ENCODE results near the gene LAMA5.

The LAMA5 gene

GRCh38 chr20:62293111-62293784 is 73.9 kb downstream of the LAMA5 start:
- peaks cover 39 to 57% of the 10 kb centered on the region in 2 donors for H3K36me3 ChIP-seq (ENCODE audit: control insufficient read depth in 2 of 2, insufficient read depth in 2 of 2, low read length in 2 of 2)
- H3K9me3 ChIP-seq (ENCODE audit: control insufficient read depth in 2 of 2, low read length in 2 of 2), result no peaks in the 10 kb centered on the region
- H3K27ac ChIP-seq (ENCODE audit: low read depth in 2 of 2, low read length in 2 of 2), result no peak overlapping the region
- no peaks in the 10 kb centered on the region for H3K27me3 ChIP-seq (ENCODE audit: control insufficient read depth in 2 of 2, insufficient read depth in 2 of 2, low read length in 2 of 2)
- H3K4me1 ChIP-seq (ENCODE audit: control insufficient read depth in 2 of 2, insufficient read depth in 2 of 2, low read length in 2 of 2), result no peaks in the 10 kb centered on the region
- H3K4me3 ChIP-seq (ENCODE audit: low read length in 2 of 2), result no peak overlapping the region
- no peak overlapping the region for H3K9ac ChIP-seq (ENCODE audit: low read depth in 1 of 2, low read length in 2 of 2)

- Histone ChIP-seq H3K9ac (ENCODE audit: low read depth in 1 of 2, low read length in 2 of 2) (no peak overlapping the region), H3K4me3 (ENCODE audit: low read length in 2 of 2) (no peak overlapping the region), H3K4me1 (ENCODE audit: control insufficient read depth in 2 of 2, insufficient read depth in 2 of 2, low read length in 2 of 2) (no peaks in the 10 kb centered on the region), H3K27me3 (ENCODE audit: control insufficient read depth in 2 of 2, insufficient read depth in 2 of 2, low read length in 2 of 2) (no peaks in the 10 kb centered on the region), H3K9me3 (ENCODE audit: control insufficient read depth in 2 of 2, low read length in 2 of 2) (no peaks in the 10 kb centered on the region), H3K36me3 (ENCODE audit: control insufficient read depth in 2 of 2, insufficient read depth in 2 of 2, low read length in 2 of 2) (peaks cover 44 to 56% of the 10 kb centered on the region in 2 donors), H3K27ac (ENCODE audit: low read depth in 2 of 2, low read length in 2 of 2) (no peak overlapping the region)
These were observed 75.0 kb downstream of the LAMA5 start for GRCh38 chr20:62292108-62292507.

- Histone ChIP-seq H3K4me1 (ENCODE audit: control insufficient read depth in 2 of 2, insufficient read depth in 2 of 2, low read length in 2 of 2) (no peaks in the 10 kb centered on the region), H3K4me3 (ENCODE audit: low read length in 2 of 2) (no peak overlapping the region), H3K27me3 (ENCODE audit: control insufficient read depth in 2 of 2, insufficient read depth in 2 of 2, low read length in 2 of 2) (no peaks in the 10 kb centered on the region), H3K9me3 (ENCODE audit: control insufficient read depth in 2 of 2, low read length in 2 of 2) (no peaks in the 10 kb centered on the region), H3K27ac (ENCODE audit: low read depth in 2 of 2, low read length in 2 of 2) (no peak overlapping the region), H3K9ac (ENCODE audit: low read depth in 1 of 2, low read length in 2 of 2) (no peak overlapping the region), H3K36me3 (ENCODE audit: control insufficient read depth in 2 of 2, insufficient read depth in 2 of 2, low read length in 2 of 2) (peaks cover 44 to 55% of the 10 kb centered on the region in 2 donors)
These were observed 75.7 kb downstream of the LAMA5 start for GRCh38 chr20:62291251-62292066.

GRCh38 chr20:62289898-62290297 is 77.2 kb downstream of the LAMA5 start:
- H3K4me3 ChIP-seq (ENCODE audit: low read length in 2 of 2), result no peak overlapping the region
- peaks cover 38 to 53% of the 10 kb centered on the region in 2 donors for H3K36me3 ChIP-seq (ENCODE audit: control insufficient read depth in 2 of 2, insufficient read depth in 2 of 2, low read length in 2 of 2)
- no peak overlapping the region for H3K27ac ChIP-seq (ENCODE audit: low read depth in 2 of 2, low read length in 2 of 2)
- no peaks in the 10 kb centered on the region for H3K4me1 ChIP-seq (ENCODE audit: control insufficient read depth in 2 of 2, insufficient read depth in 2 of 2, low read length in 2 of 2)
- no peak overlapping the region for H3K9ac ChIP-seq (ENCODE audit: low read depth in 1 of 2, low read length in 2 of 2)
- H3K9me3 ChIP-seq (ENCODE audit: control insufficient read depth in 2 of 2, low read length in 2 of 2), result no peaks in the 10 kb centered on the region
- no peaks in the 10 kb centered on the region for H3K27me3 ChIP-seq (ENCODE audit: control insufficient read depth in 2 of 2, insufficient read depth in 2 of 2, low read length in 2 of 2)

GRCh38 chr20:62289131-62289530 is 78.0 kb downstream of the LAMA5 start:
- no peaks in the 10 kb centered on the region for H3K27me3 ChIP-seq (ENCODE audit: control insufficient read depth in 2 of 2, insufficient read depth in 2 of 2, low read length in 2 of 2)
- H3K4me1 ChIP-seq (ENCODE audit: control insufficient read depth in 2 of 2, insufficient read depth in 2 of 2, low read length in 2 of 2), result no peaks in the 10 kb centered on the region
- H3K9me3 ChIP-seq (ENCODE audit: control insufficient read depth in 2 of 2, low read length in 2 of 2), result no peaks in the 10 kb centered on the region
- no peak overlapping the region for H3K9ac ChIP-seq (ENCODE audit: low read depth in 1 of 2, low read length in 2 of 2)
- H3K4me3 ChIP-seq (ENCODE audit: low read length in 2 of 2), result no peak overlapping the region
- peaks cover 32 to 51% of the 10 kb centered on the region in 2 donors for H3K36me3 ChIP-seq (ENCODE audit: control insufficient read depth in 2 of 2, insufficient read depth in 2 of 2, low read length in 2 of 2)
- no peak overlapping the region for H3K27ac ChIP-seq (ENCODE audit: low read depth in 2 of 2, low read length in 2 of 2)

- no peaks in the 10 kb centered on the region for H3K4me1 ChIP-seq (ENCODE audit: control insufficient read depth in 2 of 2, insufficient read depth in 2 of 2, low read length in 2 of 2)
- H3K9ac ChIP-seq (ENCODE audit: low read depth in 1 of 2, low read length in 2 of 2), result no peak overlapping the region
- no peaks in the 10 kb centered on the region for H3K9me3 ChIP-seq (ENCODE audit: control insufficient read depth in 2 of 2, low read length in 2 of 2)
- no peak overlapping the region for H3K27ac ChIP-seq (ENCODE audit: low read depth in 2 of 2, low read length in 2 of 2)
- no peaks in the 10 kb centered on the region for H3K27me3 ChIP-seq (ENCODE audit: control insufficient read depth in 2 of 2, insufficient read depth in 2 of 2, low read length in 2 of 2)
- H3K4me3 ChIP-seq (ENCODE audit: low read length in 2 of 2), result no peak overlapping the region
- H3K36me3 ChIP-seq (ENCODE audit: control insufficient read depth in 2 of 2, insufficient read depth in 2 of 2, low read length in 2 of 2), result peaks cover 33 to 51% of the 10 kb centered on the region in 2 donors
These were observed 78.5 kb downstream of the LAMA5 start for GRCh38 chr20:62288535-62289105.

- Histone ChIP-seq H3K9ac (ENCODE audit: low read depth in 1 of 2, low read length in 2 of 2) (no peak overlapping the region), H3K36me3 (ENCODE audit: control insufficient read depth in 2 of 2, insufficient read depth in 2 of 2, low read length in 2 of 2) (peaks cover 40 to 52% of the 10 kb centered on the region in 2 donors), H3K27ac (ENCODE audit: low read depth in 2 of 2, low read length in 2 of 2) (no peak overlapping the region), H3K9me3 (ENCODE audit: control insufficient read depth in 2 of 2, low read length in 2 of 2) (no peaks in the 10 kb centered on the region), H3K27me3 (ENCODE audit: control insufficient read depth in 2 of 2, insufficient read depth in 2 of 2, low read length in 2 of 2) (no peaks in the 10 kb centered on the region), H3K4me1 (ENCODE audit: control insufficient read depth in 2 of 2, insufficient read depth in 2 of 2, low read length in 2 of 2) (no peaks in the 10 kb centered on the region), H3K4me3 (ENCODE audit: low read length in 2 of 2) (no peak overlapping the region)
These were observed 79.2 kb downstream of the LAMA5 start for GRCh38 chr20:62287759-62288534.

- H3K9ac ChIP-seq (ENCODE audit: low read depth in 1 of 2, low read length in 2 of 2), result no peak overlapping the region
These were observed 80.0 kb downstream of the LAMA5 start for GRCh38 chr20:62287129-62287528.

GRCh38 chr20:62286493-62287064 is 80.5 kb downstream of the LAMA5 start:
- Histone ChIP-seq H3K9me3 (ENCODE audit: control insufficient read depth in 2 of 2, low read length in 2 of 2) (no peaks in the 10 kb centered on the region), H3K4me1 (ENCODE audit: control insufficient read depth in 2 of 2, insufficient read depth in 2 of 2, low read length in 2 of 2) (no peaks in the 10 kb centered on the region), H3K36me3 (ENCODE audit: control insufficient read depth in 2 of 2, insufficient read depth in 2 of 2, low read length in 2 of 2) (peaks cover 50 to 57% of the 10 kb centered on the region in 2 donors), H3K4me3 (ENCODE audit: low read length in 2 of 2) (no peak overlapping the region), H3K9ac (ENCODE audit: low read depth in 1 of 2, low read length in 2 of 2) (no peak overlapping the region), H3K27me3 (ENCODE audit: control insufficient read depth in 2 of 2, insufficient read depth in 2 of 2, low read length in 2 of 2) (no peaks in the 10 kb centered on the region), H3K27ac (ENCODE audit: low read depth in 2 of 2, low read length in 2 of 2) (no peak overlapping the region)

More at GRCh38 chr20:62287129-62287528, 80.0 kb downstream of the LAMA5 start:
- H3K27ac ChIP-seq (ENCODE audit: low read depth in 2 of 2, low read length in 2 of 2), result no peak overlapping the region
- H3K4me3 ChIP-seq (ENCODE audit: low read length in 2 of 2), result no peak overlapping the region
- no peaks in the 10 kb centered on the region for H3K27me3 ChIP-seq (ENCODE audit: control insufficient read depth in 2 of 2, insufficient read depth in 2 of 2, low read length in 2 of 2)
- no peaks in the 10 kb centered on the region for H3K4me1 ChIP-seq (ENCODE audit: control insufficient read depth in 2 of 2, insufficient read depth in 2 of 2, low read length in 2 of 2)
- H3K9me3 ChIP-seq (ENCODE audit: control insufficient read depth in 2 of 2, low read length in 2 of 2), result no peaks in the 10 kb centered on the region
- peaks cover 44 to 54% of the 10 kb centered on the region in 2 donors for H3K36me3 ChIP-seq (ENCODE audit: control insufficient read depth in 2 of 2, insufficient read depth in 2 of 2, low read length in 2 of 2)
